Sigmoid colon (tissue), 4 donors: ENCODE data around the gene CCDC149.

Source experiments
- EP300 ChIP-seq, 4 donors: sonication (generic); formaldehyde crosslinking; IDR thresholded peaks; one replicate each; pipeline ENCODE4 v1.6.1; 2017; ENCODE audit warnings: antibody characterized with exemption in 4 of 4
- POLR2A ChIP-seq, 2 donors: fragments of 450-650 bp; IDR thresholded peaks; one replicate each; pipeline ENCODE4 v1.6.1; 2016; ENCODE audit warnings: antibody characterized with exemption in 2 of 2, mild to moderate bottlenecking in 2 of 2, moderate library complexity in 2 of 2
- TF ChIP-seq, protein P1 (sequence below), 4 experiments: fragments of 450-650 bp in 3 of 4; fragments of 200-600 bp in 1 of 4; IDR thresholded peaks; one replicate each; pipeline ENCODE4 v1.5.1; 2016 to 2019; ENCODE audit warnings: antibody characterized with exemption in 4 of 4, mild to moderate bottlenecking in 3 of 4, moderate library complexity in 2 of 4

DNA sequence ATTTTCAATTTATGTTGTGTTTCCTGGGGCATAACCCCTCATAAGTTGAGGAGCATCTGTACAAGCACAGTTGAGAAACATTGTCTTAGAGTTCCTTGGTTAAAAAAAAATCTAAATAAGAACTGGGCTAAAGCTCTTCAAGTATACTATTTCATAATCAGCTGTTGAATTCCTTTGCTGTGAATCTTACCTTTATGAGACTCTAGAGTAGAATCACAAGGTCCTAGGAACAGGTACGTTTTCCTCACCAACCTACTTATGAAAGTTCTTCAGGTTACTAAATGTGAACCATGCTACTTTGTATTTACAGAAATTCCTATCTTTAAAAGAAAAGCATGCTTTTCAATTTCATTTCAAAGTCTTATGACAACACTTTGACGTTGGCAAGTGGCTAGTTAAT is 138.4 kb downstream of the CCDC149 start:
- TF ChIP-seq, protein P1, sequence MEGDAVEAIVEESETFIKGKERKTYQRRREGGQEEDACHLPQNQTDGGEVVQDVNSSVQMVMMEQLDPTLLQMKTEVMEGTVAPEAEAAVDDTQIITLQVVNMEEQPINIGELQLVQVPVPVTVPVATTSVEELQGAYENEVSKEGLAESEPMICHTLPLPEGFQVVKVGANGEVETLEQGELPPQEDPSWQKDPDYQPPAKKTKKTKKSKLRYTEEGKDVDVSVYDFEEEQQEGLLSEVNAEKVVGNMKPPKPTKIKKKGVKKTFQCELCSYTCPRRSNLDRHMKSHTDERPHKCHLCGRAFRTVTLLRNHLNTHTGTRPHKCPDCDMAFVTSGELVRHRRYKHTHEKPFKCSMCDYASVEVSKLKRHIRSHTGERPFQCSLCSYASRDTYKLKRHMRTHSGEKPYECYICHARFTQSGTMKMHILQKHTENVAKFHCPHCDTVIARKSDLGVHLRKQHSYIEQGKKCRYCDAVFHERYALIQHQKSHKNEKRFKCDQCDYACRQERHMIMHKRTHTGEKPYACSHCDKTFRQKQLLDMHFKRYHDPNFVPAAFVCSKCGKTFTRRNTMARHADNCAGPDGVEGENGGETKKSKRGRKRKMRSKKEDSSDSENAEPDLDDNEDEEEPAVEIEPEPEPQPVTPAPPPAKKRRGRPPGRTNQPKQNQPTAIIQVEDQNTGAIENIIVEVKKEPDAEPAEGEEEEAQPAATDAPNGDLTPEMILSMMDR (IDR thresholded peaks at IDR 0.05), result no peak
- TF ChIP-seq POLR2A (IDR thresholded peaks at IDR 0.05) (no peak), EP300 (IDR thresholded peaks at IDR 0.05) (no peak)
